OCI-LY7 (cell line): ENCODE data around the gene CLEC20A. TPM values are rescaled to one million over a fixed set of nuclear protein-coding genes. Genes with fewer than 3 reads are reported as not detected.

Experiments
- BruUV-seq: library from RNA; stranded (reverse); fragments of 400-500 nt; replicated peaks from 2 replicates; lab custom pipeline; 2021; lab: Mats Ljungman, UMichigan
- CTCF ChIA-PET: fragments of 300-600 bp; sonication (Branson Sonifier 250); formaldehyde crosslinking; loops from one replicate; lab custom pipeline; 2022; ENCODE audit warnings: antibody characterized with exemption; ENCODE audit not compliant: unreplicated experiment; lab: Charles Lee
- POLR2A ChIA-PET: fragments of 300-600 bp; sonication (Branson Sonifier 250); formaldehyde crosslinking; loops from one replicate; lab custom pipeline; 2022; ENCODE audit warnings: antibody characterized with exemption; lab: Charles Lee
- DNase-seq: peaks from one replicate; pipeline ENCODE4 v3.0.0-alpha.2; 2015; ENCODE audit warnings: low spot score
- H2AFZ ChIP-seq: fragments of 200-600 bp; sonication (generic), shearing (Covaris generic); 2 replicates; pipeline ENCODE4 v1.6.1; 2014; ENCODE audit warnings: mild to moderate bottlenecking, antibody characterized with exemption, low read length, moderate library complexity
- H3K27ac ChIP-seq: fragments of 200-600 bp; sonication (generic); 2 replicates; pipeline ENCODE4 v1.5.1; 2014; ENCODE audit warnings: mixed run types, low read depth, mild to moderate bottlenecking, moderate library complexity, low read length, inconsistent platforms; ENCODE audit not compliant: poor library complexity, severe bottlenecking
- H3K36me3 ChIP-seq: fragments of 200-600 bp; sonication (generic); 2 replicates; pipeline ENCODE4 v1.6.1; 2014; ENCODE audit warnings: mild to moderate bottlenecking, antibody characterized with exemption, low read length, moderate library complexity, mixed read lengths; ENCODE audit not compliant: insufficient read depth
- H3K4me1 ChIP-seq: fragments of 200-600 bp; sonication (generic); 2 replicates; pipeline ENCODE4 v1.5.1; 2014; ENCODE audit warnings: mild to moderate bottlenecking, low read length; ENCODE audit not compliant: insufficient read depth, poor library complexity, severe bottlenecking
- H3K4me2 ChIP-seq: fragments of 200-600 bp; sonication (generic); 2 replicates; pipeline ENCODE4 v1.6.1; 2014; ENCODE audit warnings: mild to moderate bottlenecking, low read length
- H3K4me3 ChIP-seq: fragments of 200-600 bp; sonication (generic); 2 replicates; pipeline ENCODE4 v1.5.1; 2014; ENCODE audit warnings: mild to moderate bottlenecking, low read depth, low read length; ENCODE audit not compliant: poor library complexity, severe bottlenecking
- H3K79me2 ChIP-seq: fragments of 200-600 bp; sonication (generic); 2 replicates; pipeline ENCODE4 v1.6.1; 2016; ENCODE audit warnings: low read depth, mild to moderate bottlenecking, low read length, moderate library complexity, mixed read lengths; ENCODE audit not compliant: insufficient read depth
- H3K9me2 ChIP-seq: fragments of 200-600 bp; sonication (generic); 2 replicates; pipeline ENCODE4 v1.6.1; 2016; ENCODE audit warnings: mild to moderate bottlenecking, low read length, mixed read lengths; ENCODE audit not compliant: insufficient read depth
- H3K9me3 ChIP-seq: fragments of 200-600 bp; sonication (generic); 2 replicates; pipeline ENCODE4 v1.6.1; 2014; ENCODE audit warnings: mild to moderate bottlenecking, mixed run types, low read length, mixed read lengths
- H4K20me1 ChIP-seq: fragments of 200-600 bp; sonication (generic); 2 replicates; pipeline ENCODE4 v1.6.1; 2014; ENCODE audit warnings: mild to moderate bottlenecking, antibody characterized with exemption, low read length, moderate library complexity, mixed read lengths; ENCODE audit not compliant: insufficient read depth
- EZH2phosphoT487 ChIP-seq: fragments of 200-600 bp; sonication (generic); IDR thresholded peaks from 2 replicates; pipeline ENCODE4 v1.6.1; 2018; ENCODE audit warnings: low read depth, borderline replicate concordance, mild to moderate bottlenecking, mixed run types, antibody characterized with exemption, low read length, moderate library complexity, mixed read lengths
- intact Hi-C: fragments of 100-400 bp; cut with micrococcal nuclease; formaldehyde crosslinking; loops from one replicate; pipeline ENCODE4 v1.10.0; 2022; ENCODE audit not compliant: unreplicated experiment
- total RNA-seq, 2 experiments: library from RNA; depleted of rRNA in 1 of 2; stranded (reverse); fragments of >200 nt in 1 of 2; shearing (Covaris generic) in 1 of 2; gene quantifications; 2 replicates each; pipeline ENCODE4 v1.2.3, GENCODE V29; 2014 to 2022
- TF ChIP-seq, protein P1 (sequence below): fragments of 200-600 bp; sonication (generic); conservative IDR thresholded peaks from 2 replicates; pipeline ENCODE4 v1.5.1; 2014; ENCODE audit warnings: mild to moderate bottlenecking, antibody characterized with exemption, low read length, moderate library complexity, mixed read lengths

CLEC20A gene
- total RNA-seq, 2 experiments from 2014 or later = not detected

GRCh38 chr1:178520803-178521202 lies 24.0 kb upstream of the CLEC20A start:
- BruUV-seq = no TSS peak
- no peaks in the 10 kb centered on the region for H3K79me2 ChIP-seq
- TF ChIP-seq, protein P1, sequence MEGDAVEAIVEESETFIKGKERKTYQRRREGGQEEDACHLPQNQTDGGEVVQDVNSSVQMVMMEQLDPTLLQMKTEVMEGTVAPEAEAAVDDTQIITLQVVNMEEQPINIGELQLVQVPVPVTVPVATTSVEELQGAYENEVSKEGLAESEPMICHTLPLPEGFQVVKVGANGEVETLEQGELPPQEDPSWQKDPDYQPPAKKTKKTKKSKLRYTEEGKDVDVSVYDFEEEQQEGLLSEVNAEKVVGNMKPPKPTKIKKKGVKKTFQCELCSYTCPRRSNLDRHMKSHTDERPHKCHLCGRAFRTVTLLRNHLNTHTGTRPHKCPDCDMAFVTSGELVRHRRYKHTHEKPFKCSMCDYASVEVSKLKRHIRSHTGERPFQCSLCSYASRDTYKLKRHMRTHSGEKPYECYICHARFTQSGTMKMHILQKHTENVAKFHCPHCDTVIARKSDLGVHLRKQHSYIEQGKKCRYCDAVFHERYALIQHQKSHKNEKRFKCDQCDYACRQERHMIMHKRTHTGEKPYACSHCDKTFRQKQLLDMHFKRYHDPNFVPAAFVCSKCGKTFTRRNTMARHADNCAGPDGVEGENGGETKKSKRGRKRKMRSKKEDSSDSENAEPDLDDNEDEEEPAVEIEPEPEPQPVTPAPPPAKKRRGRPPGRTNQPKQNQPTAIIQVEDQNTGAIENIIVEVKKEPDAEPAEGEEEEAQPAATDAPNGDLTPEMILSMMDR = no peak
- no peak for TF ChIP-seq EZH2phosphoT487
- no peak overlapping the region for H3K4me2 ChIP-seq
- H2AFZ ChIP-seq = no peak overlapping the region
- CTCF ChIA-PET = no interaction called here
- POLR2A ChIA-PET = no interaction called here
- intact Hi-C loops = no loop called here
- H3K4me3 ChIP-seq = no peak overlapping the region
- H3K9me2 ChIP-seq = no peaks in the 10 kb centered on the region
- no peaks in the 10 kb centered on the region for H4K20me1 ChIP-seq
- H3K27ac ChIP-seq = no peak overlapping the region
- H3K9me3 ChIP-seq = no peaks in the 10 kb centered on the region
- no peaks in the 10 kb centered on the region for H3K36me3 ChIP-seq
- H3K4me1 ChIP-seq = no peaks in the 10 kb centered on the region
- no peak for DNase-seq

DNA sequence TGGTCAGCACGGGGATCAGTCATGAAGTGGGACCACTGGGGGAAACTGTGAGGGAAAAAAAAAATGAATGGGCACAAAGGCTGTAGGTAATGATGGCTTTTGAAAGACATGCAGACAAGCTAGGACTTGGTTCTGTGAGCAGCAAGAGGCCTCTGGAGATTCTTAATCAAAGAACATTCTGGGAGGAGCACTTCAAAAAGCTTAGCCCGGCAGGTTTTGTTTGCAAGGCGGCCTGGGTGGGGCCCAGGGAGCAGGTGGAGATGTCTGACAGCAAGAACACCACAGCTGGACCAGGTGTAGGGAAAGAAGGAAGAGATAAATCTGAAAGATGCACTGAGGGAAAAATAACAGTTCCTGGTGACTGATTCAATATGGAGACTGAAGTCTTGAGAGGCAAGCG lies 22.1 kb upstream of the CLEC20A start:
- ChIA-PET POLR2A (no interaction called here), CTCF (no interaction called here)
- BruUV-seq = no TSS peak
- H3K4me3 ChIP-seq = no peak overlapping the region
- no peak overlapping the region for H3K27ac ChIP-seq
- no peak for DNase-seq
- H3K4me2 ChIP-seq = no peak overlapping the region
- no peak overlapping the region for H2AFZ ChIP-seq
- no peaks in the 10 kb centered on the region for H3K9me2 ChIP-seq
- H3K36me3 ChIP-seq = no peaks in the 10 kb centered on the region
- TF ChIP-seq, protein P1 = no peak
- no peak for TF ChIP-seq EZH2phosphoT487
- no peaks in the 10 kb centered on the region for H3K9me3 ChIP-seq
- intact Hi-C loops = no loop called here
- no peaks in the 10 kb centered on the region for H4K20me1 ChIP-seq
- H3K79me2 ChIP-seq = no peaks in the 10 kb centered on the region
- no peaks in the 10 kb centered on the region for H3K4me1 ChIP-seq

DNA sequence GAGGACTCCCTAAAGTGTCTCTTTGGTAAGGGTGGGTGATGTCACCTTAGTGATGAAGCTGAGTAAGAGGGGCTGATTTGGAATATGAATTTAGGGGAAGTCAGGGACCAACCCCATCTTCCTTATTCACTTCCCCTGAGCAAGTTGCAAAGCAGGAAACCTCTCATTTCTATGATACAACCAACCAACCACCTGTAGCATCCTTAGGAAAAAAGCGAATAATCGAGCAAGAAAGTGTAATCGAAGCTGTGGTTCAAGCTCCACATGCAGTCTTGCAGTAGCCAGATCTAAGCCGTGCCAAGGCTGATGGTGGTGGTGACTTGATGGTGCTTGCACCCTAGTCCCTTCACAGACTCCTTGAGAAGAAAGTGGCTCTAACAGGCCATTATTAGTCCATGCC lies 19.3 kb upstream of the CLEC20A start:
- no peak overlapping the region for H3K4me2 ChIP-seq
- no peaks in the 10 kb centered on the region for H4K20me1 ChIP-seq
- H3K79me2 ChIP-seq = no peaks in the 10 kb centered on the region
- no peak overlapping the region for H3K4me3 ChIP-seq
- CTCF ChIA-PET = no interaction called here
- no peaks in the 10 kb centered on the region for H3K9me2 ChIP-seq
- H3K36me3 ChIP-seq = no peaks in the 10 kb centered on the region
- no peak for DNase-seq
- BruUV-seq = no TSS peak
- TF ChIP-seq, protein P1 = no peak
- no peak for TF ChIP-seq EZH2phosphoT487
- no peak overlapping the region for H3K27ac ChIP-seq
- no peaks in the 10 kb centered on the region for H3K9me3 ChIP-seq
- intact Hi-C loops = no loop called here
- POLR2A ChIA-PET = interaction anchor here (0.8 kb wide), 1 partner anchor 11 kb away, joined by 4 read pairs; no protein-coding TSS in a partner anchor
- no peaks in the 10 kb centered on the region for H3K4me1 ChIP-seq
- H2AFZ ChIP-seq = no peak overlapping the region
